Mesodermal cell (in vitro differentiated cells): ENCODE results near the gene LUC7L2.

Experiments used
- H3K27ac ChIP-seq: 2 replicates; pipeline ENCODE4 v1.7.0; 2013; ENCODE audit warnings: mild to moderate bottlenecking, low read depth, low read length, moderate library complexity; ENCODE audit not compliant: severe bottlenecking
- H3K36me3 ChIP-seq: 2 replicates; pipeline ENCODE4 v1.7.1; 2013; ENCODE audit warnings: mild to moderate bottlenecking, low read length, moderate library complexity; ENCODE audit not compliant: control insufficient read depth, insufficient read depth
- H3K4me1 ChIP-seq: one replicate; pipeline ENCODE4 v1.7.1; 2013; ENCODE audit warnings: mild to moderate bottlenecking, low read length; ENCODE audit not compliant: insufficient read depth, control insufficient read depth, poor library complexity, severe bottlenecking
- H3K4me3 ChIP-seq: 2 replicates; pipeline ENCODE4 v1.7.0; 2013; ENCODE audit warnings: low read length, control low read depth, mild to moderate bottlenecking; ENCODE audit not compliant: insufficient read depth, poor library complexity, severe bottlenecking; ENCODE audit errors: extremely low read depth
- H3K9me3 ChIP-seq: 2 replicates; pipeline ENCODE4 v1.7.1; 2013; ENCODE audit warnings: mild to moderate bottlenecking, low read length, moderate library complexity; ENCODE audit not compliant: control insufficient read depth
- WGBS, 2 experiments: methylation state at CpG; one replicate each; pipeline ENCODE4 v1.1.5; 2013; ENCODE audit warnings: missing lambda C conversion rate in 2 of 2; ENCODE audit not compliant: insufficient coverage in 2 of 2; 5-methylcytosine and 5-hydroxymethylcytosine counted together

Gene LUC7L2

GRCh38 chr7:139334399-139335150 lies 25.1 kb upstream of the LUC7L2 start:
- no peak overlapping the region for H3K27ac ChIP-seq
- no peaks in the 10 kb centered on the region for H3K36me3 ChIP-seq
- H3K9me3 ChIP-seq: peaks cover 9% of the 10 kb centered on the region
- no peaks in the 10 kb centered on the region for H3K4me1 ChIP-seq
- WGBS, 2 experiments: 90 to 100% methylated on average over 1 to 3 of the region's 4 CpGs
- H3K4me3 ChIP-seq: no peak overlapping the region

GRCh38 chr7:139339025-139339424 lies 20.7 kb upstream of the LUC7L2 start:
- H3K9me3 ChIP-seq: peaks cover 13% of the 10 kb centered on the region
- no peak overlapping the region for H3K4me3 ChIP-seq
- H3K4me1 ChIP-seq: no peaks in the 10 kb centered on the region
- 91 to 100% methylated on average over 2 of the region's 2 CpGs for WGBS, 2 experiments
- no peak overlapping the region for H3K27ac ChIP-seq
- peaks cover 5% of the 10 kb centered on the region for H3K36me3 ChIP-seq

- peak overlapping the region; percentile 97 for H3K27ac ChIP-seq
- H3K9me3 ChIP-seq: peaks cover 13% of the 10 kb centered on the region
- H3K4me1 ChIP-seq: no peaks in the 10 kb centered on the region
- H3K4me3 ChIP-seq: peak overlapping the region; percentile 95
- peaks cover 7% of the 10 kb centered on the region for H3K36me3 ChIP-seq
- WGBS, 2 experiments: 92 to 95% methylated on average over 6 to 11 of the region's 13 CpGs
Observed at GRCh38 chr7:139339698-139340036, 20.0 kb upstream of the LUC7L2 start.

- no peaks in the 10 kb centered on the region for H3K4me1 ChIP-seq
- peak overlapping the region; percentile 97 for H3K27ac ChIP-seq
- peaks cover 13% of the 10 kb centered on the region for H3K9me3 ChIP-seq
- 3 to 5% methylated on average over 54 to 59 of the region's 66 CpGs for WGBS, 2 experiments
- H3K4me3 ChIP-seq: peak overlapping the region; percentile 95
- H3K36me3 ChIP-seq: peaks cover 7% of the 10 kb centered on the region
Observed at GRCh38 chr7:139340037-139340807, 19.5 kb upstream of the LUC7L2 start.

GRCh38 chr7:139340808-139341057 lies 19.0 kb upstream of the LUC7L2 start:
- Histone ChIP-seq H3K27ac (peak overlapping the region; percentile 97), H3K4me1 (no peaks in the 10 kb centered on the region)
- WGBS, 2 experiments: 0% methylated on average over 3 of the region's 9 CpGs; no CpG with 5 or more reads in 1 of the 2 experiments

GRCh38 chr7:139341058-139341775 lies 18.5 kb upstream of the LUC7L2 start, which contains the start of gene FMC1:
TSS of gene FMC1 (plus strand) at chr7:139341337. CDS start at chr7:139341385, 48 bp downstream.
- no peaks in the 10 kb centered on the region for H3K4me1 ChIP-seq
- peak within 1 kb of the TSS; percentile 97 for H3K27ac ChIP-seq
- WGBS, 2 experiments: 1% methylated on average over 41 to 49 of the region's 54 CpGs
- peaks cover 13% of the 10 kb centered on the region for H3K9me3 ChIP-seq
- H3K4me3 ChIP-seq: peak within 1 kb of the TSS; percentile 95
- H3K36me3 ChIP-seq: peaks cover 12% of the 10 kb centered on the region

More at GRCh38 chr7:139340808-139341057, 19.0 kb upstream of the LUC7L2 start:
- peaks cover 13% of the 10 kb centered on the region for H3K9me3 ChIP-seq
- peaks cover 11% of the 10 kb centered on the region for H3K36me3 ChIP-seq
- peak overlapping the region; percentile 95 for H3K4me3 ChIP-seq

- peaks cover 13% of the 10 kb centered on the region for H3K9me3 ChIP-seq
- H3K4me3 ChIP-seq: peak overlapping the region; percentile 95
- H3K27ac ChIP-seq: peak overlapping the region; percentile 97
- 2 to 13% methylated on average over 4 to 8 of the region's 9 CpGs for WGBS, 2 experiments
- H3K36me3 ChIP-seq: peaks cover 18% of the 10 kb centered on the region
- no peaks in the 10 kb centered on the region for H3K4me1 ChIP-seq
Observed at GRCh38 chr7:139341776-139342226, 17.9 kb upstream of the LUC7L2 start.

GRCh38 chr7:139345042-139345441 lies 14.7 kb upstream of the LUC7L2 start:
- H3K4me1 ChIP-seq: no peaks in the 10 kb centered on the region
- peaks cover 31% of the 10 kb centered on the region for H3K36me3 ChIP-seq
- no peak overlapping the region for H3K27ac ChIP-seq
- H3K9me3 ChIP-seq: no peaks in the 10 kb centered on the region
- no peak overlapping the region for H3K4me3 ChIP-seq
- no CpG with 5 or more reads among the region's 1 CpG for WGBS, 2 experiments

GRCh38 chr7:139351027-139351426 lies 8.7 kb upstream of the LUC7L2 start:
- WGBS, 2 experiments: 94 to 96% methylated on average over 2 of the region's 2 CpGs
- H3K36me3 ChIP-seq: peaks cover 31% of the 10 kb centered on the region
- H3K9me3 ChIP-seq: no peaks in the 10 kb centered on the region
- H3K4me1 ChIP-seq: no peaks in the 10 kb centered on the region
- H3K4me3 ChIP-seq: no peak overlapping the region
- H3K27ac ChIP-seq: no peak overlapping the region

GRCh38 chr7:139354729-139355128 lies 5.0 kb upstream of the LUC7L2 start:
- H3K36me3 ChIP-seq: peaks cover 11% of the 10 kb centered on the region
- H3K27ac ChIP-seq: no peak overlapping the region
- WGBS, 2 experiments: 94 to 100% methylated on average over 1 to 2 of the region's 2 CpGs
- no peak overlapping the region for H3K4me3 ChIP-seq
- no peaks in the 10 kb centered on the region for H3K9me3 ChIP-seq
- no peaks in the 10 kb centered on the region for H3K4me1 ChIP-seq
